Measurements from ENCODE around the gene CEACAM1.
"Not testable (repeated sequence)": the region's sequence is repeated elsewhere in the genome, so short reads cannot be mapped to it uniquely, and the experiment has no call there.

CEACAM1 gene

GRCh38 chr19:42508892-42509444 is 19.3 kb downstream of the CEACAM1 start:
- no peak for DNase-seq

- no peak for DNase-seq
These were observed 23.2 kb downstream of the CEACAM1 start for GRCh38 chr19:42505066-42505465.

- no peak for DNase-seq
These were observed 26.5 kb downstream of the CEACAM1 start for GRCh38 chr19:42501733-42502132.

DNA sequence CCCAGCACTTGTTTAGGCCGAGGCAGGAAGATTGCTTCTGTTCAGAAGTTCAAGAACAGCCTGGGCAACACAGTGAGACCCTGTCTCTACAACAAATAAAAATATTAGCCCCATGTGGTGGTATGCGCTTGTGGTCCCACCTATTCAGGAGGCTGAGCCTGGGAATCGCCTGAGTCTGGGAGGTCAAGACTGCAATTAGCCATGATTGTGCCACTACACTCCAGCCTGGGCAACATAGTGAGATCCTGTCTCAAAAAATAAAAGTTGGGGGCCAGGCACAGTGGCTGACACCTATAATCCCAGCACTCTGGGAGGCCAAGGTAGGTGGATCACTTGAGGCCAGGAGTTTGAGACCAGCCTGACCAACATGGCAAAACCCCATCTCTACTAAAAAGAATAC is 27.0 kb downstream of the CEACAM1 start:
- DNase-seq: not testable (repeated sequence)

DNA sequence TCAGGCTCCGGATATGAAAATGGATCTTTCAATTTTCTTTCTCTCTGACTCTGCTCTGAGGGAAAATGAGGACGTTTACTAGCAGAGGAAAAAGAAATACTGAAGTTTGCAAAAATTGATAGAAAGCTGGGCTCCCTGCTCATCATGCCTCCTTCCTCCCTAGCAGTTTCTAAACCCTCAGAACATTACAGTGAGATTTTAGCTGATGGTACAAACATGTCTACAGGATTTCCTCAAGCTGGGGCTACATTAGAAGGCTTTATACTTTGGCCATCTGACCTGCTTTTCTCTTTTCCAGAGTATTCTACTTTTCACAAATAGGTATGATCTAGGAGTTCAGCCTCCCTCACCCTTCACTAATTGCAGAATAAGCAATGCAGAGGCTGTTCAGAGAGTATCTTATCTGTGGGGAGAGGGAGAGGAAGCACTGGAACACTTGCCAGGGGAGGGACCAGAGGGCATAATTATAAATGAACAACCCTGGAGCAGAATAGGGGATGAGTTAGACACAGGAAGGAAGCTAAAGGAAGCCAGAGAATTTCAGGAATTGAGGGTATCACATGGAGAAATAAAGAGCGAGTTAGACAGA is 30.0 kb downstream of the CEACAM1 start:
- DNase-seq: no peak

DNA sequence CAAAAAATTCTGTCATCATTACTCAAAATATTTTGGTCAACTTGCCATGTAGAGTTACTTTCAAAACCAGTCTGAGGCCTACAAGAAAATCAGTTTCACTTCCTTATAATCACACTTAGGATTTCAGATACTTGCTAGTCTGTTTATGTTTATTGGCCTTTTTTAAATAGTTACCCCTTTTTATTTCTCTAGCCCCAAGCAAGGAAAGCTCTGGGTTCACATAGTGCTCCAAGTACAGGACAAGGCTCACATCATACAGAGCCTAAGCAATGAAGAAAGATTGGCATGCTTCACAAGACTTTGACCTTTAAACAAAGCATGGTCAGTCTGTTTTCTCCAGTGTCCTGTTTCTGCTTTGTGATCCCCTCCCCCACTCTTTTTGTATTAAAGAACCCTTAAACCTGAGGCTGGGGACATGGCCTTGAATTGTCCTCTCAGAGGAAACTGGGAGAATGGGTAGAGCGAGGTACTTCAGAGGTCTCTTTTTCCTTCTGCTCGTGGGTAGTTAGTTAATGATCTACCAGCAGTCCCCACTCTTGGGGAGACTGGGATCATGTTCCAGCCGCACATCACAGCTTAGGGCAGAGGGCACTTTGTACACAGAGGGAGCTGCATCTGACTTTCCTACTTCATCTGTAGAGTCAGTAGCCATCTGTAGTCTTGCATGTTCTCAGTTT is 30.7 kb downstream of the CEACAM1 start:
- no peak for DNase-seq

DNA sequence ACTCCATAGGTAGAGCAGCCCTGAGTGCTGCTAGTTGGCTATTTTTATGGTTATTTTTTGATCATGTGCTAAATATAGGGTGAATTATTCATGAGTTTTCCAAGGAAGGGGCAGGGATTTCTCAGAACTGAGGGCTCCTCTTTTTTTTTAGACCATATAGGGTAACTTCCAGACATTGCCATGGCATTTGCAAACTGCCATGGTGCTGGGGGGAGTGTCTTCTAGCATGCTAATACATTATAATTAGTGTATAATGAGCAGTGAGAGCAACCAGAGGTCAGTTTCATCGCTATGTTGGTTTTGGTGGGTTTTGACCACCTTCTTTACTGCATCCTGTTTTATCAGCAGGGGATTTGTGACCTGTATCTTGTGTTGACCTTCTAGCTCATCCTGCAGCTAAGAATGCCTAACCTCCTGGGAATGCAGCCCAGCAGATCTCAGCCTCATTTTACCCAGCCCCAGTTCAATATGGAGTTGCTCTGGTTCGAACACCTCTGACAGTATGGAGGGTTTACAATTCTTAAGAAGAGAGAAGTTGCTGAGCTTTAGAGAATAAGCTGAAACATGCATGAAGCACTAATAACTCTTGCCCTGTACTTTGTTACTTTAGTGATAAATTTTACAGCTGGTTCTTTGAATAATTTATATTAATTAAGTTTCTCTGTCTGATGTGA is 31.7 kb downstream of the CEACAM1 start:
- no peak for DNase-seq

DNA sequence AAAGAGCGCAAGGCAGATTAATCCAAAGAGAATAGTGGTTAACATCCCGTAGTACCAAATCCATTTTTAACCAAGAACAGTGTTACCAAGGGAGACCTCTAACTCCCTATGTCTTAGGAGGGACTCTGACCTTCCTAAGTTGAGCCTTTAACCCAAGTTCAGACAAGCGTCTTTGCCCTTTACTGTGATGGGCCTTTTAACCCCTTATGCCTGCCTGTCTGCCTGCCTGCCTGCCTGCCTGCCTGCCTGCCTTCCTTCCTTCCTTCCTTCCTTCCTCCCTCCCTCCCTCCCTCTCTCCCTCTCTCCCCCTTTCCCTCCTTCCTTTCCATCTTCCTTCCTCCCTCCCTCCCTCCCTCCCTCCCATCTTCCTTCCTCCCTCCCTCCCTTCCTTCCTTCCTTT is 32.6 kb downstream of the CEACAM1 start:
- no peak for DNase-seq

DNA sequence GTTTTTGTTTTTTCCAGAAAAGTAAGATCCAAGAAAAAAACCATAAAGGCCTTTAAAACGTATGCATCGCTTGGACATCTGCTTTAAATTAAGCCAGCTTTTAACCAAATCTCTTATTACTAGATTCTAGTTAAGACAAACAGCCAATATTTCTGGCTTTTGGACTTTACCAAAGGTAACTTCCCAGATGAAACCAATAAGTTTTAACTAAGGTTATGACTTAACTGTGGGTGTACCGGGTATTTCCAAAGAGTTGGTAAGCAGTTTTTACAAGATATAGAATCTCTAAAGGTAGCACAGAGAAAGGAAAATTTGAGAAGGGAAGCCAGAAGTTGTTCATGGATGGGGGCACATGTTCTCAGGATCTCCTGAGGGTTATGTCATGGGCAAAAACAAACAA is 34.0 kb downstream of the CEACAM1 start:
- no peak for DNase-seq

DNA sequence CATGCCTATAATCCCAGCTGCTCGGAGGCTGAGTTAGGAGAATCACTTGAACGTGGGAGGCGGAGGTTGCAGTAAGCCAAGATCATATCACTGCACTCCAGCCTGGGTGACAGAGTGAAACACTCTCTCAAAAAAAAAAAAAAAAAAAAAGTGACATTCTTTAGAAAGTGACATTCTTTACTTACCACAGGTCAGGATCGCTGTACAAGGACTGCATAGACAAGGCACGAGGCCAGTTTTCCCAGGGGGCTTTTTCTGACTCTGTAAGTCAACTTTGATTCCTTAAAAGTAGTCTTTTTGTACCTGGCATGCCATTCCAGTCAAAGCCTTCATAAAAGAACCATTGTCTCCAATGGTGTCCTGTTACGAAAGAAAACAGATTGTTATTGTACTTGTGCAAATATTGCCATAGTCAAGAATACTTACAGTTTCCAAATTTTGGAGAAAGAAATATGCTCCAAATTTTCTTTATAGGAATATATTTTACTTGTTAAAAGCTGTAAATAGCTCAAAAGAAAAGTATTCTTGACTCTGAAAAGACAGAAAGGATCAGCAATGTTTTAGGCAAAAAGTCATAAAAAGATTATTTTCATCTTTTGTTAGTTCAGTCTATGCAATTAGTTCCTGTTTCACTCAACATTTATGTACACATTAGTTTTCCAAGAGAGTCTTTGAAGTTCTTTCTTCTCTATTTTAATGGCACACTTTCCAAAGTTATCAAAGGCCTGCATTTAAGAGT is 39.3 kb downstream of the CEACAM1 start:
- DNase-seq: no peak

DNA sequence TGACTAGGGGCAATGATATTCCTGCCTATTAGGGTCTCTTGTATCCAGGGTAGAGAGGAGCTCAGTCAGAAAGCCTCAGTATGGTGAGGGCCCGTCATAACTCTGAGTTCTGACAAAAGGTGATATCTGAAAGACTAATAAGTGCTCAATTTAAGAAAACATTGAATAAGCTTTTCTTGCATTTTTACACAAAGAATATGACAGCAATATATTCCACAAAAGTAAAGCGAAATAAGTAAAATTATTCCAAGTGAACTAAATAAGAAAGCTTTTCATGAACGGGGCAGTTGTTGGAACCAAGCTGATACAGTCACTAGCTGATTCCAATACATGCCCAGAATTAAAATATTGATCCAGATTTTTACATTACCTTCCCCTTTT is 40.5 kb downstream of the CEACAM1 start:
- no peak for DNase-seq

DNA sequence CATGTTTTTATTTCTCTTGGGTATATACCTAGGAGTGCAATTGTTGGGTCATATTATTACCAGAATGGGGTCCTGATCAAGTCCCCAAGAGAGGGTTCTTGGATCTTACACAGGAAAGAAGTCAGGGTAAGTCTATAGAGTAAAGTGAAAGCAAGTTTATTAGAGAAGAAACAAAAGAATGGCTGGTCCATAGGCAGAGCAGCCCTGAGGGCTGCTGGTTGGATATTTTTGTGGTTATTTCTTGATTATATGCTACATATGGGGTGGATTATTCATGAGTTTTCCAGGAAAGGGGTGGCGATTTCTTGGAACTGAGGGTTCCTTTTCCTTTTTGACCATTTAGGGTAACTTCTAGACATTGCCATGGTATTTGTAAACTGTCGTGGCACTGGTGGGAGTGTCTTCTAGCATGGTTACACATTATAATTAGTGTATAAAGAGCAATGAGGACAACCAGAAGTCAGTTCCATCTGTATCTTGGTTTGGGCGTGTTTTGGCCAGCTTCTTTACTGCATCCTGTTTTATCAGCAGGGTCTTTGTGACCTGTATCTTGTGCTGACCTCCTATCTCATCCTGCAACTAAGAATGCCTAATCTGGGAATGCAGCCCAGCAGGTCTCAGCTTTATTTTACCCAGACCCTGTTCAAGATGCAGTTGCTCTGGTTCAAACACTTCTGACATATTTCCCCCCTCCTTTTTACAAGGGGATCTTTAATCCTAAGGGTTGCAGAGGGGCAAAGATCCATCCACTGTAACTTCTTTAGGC is 41.1 kb downstream of the CEACAM1 start:
- no peak for DNase-seq

DNA sequence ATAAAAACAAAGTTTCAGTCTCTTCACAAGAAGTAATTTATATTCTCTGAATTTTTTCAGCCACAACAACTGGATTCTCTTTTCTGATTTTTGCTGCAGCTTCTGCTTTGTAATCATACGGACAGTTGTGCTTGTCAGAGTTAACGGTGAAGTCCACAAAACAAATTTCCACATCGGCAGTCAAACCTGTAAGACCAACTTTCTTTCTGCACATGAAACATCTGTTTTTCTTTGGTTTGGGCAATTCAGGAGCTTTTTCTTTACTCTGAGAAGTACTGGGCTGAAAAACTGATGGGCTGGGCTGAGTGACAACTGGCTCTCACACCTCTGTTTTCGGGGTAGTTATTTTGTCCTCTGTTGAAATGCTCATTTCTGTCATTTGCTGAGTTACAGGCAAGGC is 43.2 kb downstream of the CEACAM1 start:
- not testable (repeated sequence) for DNase-seq

GRCh38 chr19:42480335-42481095 is 47.8 kb downstream of the CEACAM1 start:
- no peak for DNase-seq

- no peak for DNase-seq
These were observed 48.5 kb downstream of the CEACAM1 start for GRCh38 chr19:42479736-42480135.

DNA sequence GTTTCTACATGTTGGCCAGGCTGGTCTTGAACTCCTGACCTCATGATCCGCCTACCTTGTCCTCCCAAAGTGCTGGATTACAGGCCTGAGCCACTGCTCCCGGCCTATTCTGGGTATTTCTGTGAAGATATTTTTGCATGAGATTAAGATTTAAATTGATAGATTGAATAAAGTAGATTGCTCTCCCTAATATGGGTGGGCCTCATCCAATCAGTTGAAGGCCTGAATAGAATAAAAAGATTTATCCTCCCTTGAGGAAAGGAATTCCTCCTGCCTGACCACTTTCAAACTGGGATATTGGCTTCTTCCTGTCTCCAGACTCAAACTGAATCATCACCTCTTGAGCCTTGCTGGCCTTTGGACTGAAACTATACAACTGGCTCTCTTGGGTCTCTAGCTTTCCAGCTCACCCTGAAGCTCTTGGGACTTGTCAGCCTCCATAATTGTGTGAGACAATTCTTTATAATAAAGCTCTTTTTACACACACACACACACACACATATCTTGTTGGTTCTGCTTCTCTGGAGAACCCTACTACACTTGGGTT is 49.4 kb downstream of the CEACAM1 start:
- DNase-seq: no peak

DNA sequence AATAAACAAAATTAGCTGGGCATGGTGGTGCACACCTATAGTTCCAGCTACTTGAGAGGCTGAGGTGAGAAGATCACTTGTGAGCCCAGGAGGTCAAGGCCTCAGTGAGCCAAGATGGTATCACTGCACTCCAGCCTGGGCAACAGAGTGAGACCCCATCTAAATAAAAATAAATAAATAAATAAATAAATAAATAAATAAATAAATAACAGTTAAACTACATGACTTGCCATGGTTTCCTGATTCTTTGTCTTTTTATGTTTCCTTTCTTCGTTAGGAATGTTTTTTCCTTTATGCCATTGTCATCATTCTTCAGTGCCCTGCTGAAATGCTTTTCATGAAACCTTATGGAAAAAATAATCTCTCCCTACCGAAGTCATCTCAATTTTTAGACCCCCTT is 50.3 kb downstream of the CEACAM1 start:
- no peak for DNase-seq

DNA sequence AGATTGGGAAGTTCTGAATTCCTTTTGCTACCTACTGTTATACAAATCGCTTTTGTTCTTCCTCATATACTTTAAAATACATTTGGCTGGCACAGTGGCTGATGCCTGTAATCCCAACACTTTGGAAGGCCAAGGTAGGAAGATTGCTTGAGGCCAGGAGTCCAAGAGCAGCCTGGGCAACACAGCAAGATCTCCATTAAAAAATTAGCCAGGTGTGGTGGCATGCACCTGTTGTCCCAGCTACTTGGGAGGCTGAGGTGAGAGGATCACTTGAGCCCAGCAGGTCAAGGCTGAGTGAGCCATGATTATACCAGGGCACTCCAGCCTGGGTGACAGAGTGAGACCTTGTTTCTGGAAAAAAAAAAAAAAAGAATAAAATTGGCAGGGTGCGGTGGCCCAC is 51.2 kb downstream of the CEACAM1 start:
- no peak for DNase-seq

DNA sequence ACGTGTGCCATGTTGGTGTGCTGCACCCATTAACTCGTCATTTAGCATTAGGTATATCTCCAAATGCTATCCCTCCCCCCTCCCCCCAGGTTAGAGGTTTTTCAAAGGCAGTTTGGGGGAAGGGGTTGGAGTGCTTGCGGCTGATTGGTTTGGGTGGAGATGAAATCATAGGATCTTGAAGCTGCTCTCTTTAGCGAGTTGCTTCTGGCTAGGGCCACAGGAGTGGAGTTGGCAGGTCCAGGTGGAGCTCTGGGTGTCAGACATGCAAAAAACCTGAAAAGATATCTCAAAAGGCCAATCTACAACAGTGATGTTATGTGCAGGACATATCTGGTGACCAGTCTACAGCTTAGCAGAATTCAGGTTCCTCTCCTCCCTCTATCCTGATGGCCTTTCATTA is 52.9 kb downstream of the CEACAM1 start:
- no peak for DNase-seq

- no peak for DNase-seq
These were observed 53.5 kb downstream of the CEACAM1 start for GRCh38 chr19:42474743-42475142.

DNA sequence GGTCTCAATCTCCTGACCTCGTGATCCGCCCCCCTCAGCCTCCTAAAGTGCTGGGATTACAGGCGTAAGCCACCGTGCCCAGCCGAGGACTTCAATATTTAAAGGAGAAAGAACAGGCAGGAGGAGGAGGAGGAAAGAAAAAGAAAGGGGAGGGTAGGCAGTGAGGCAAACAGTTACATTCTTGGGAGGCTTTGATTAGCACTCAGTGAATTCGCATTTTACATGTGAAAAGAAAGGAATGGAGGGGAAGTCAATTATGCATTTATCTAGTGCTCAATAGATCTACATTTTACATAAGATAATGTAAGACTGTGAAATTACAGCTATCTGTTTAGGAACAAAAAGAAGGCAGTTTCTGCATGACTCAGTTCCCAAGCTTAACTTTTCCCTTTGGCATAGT is 54.6 kb downstream of the CEACAM1 start:
- no peak for DNase-seq
